Activated naive CD8-positive, alpha-beta T cell (primary cell): Measurements from ENCODE around the gene NPM3.

Experiments used
- H3K27ac Mint-ChIP-seq: one replicate; pipeline ENCODE4 v1.8.0; 2021; ENCODE audit warnings: mixed read lengths
- H3K27me3 Mint-ChIP-seq: one replicate; pipeline ENCODE4 v1.8.0; 2021; ENCODE audit warnings: mixed read lengths
- H3K36me3 Mint-ChIP-seq: one replicate; pipeline ENCODE4 v1.8.0; 2021; ENCODE audit warnings: mixed read lengths
- H3K4me1 Mint-ChIP-seq: one replicate; pipeline ENCODE4 v1.8.0; 2021; ENCODE audit warnings: low read depth, mixed read lengths
- H3K4me3 Mint-ChIP-seq: one replicate; pipeline ENCODE4 v1.8.0; 2021; ENCODE audit warnings: mild to moderate bottlenecking, mixed read lengths
- H3K9me3 Mint-ChIP-seq: one replicate; pipeline ENCODE4 v1.8.0; 2021; ENCODE audit warnings: low read depth, mixed read lengths

The NPM3 gene

GRCh38 chr10:101782811-101783735, at the start of gene NPM3:
Gene NPM3, minus strand, starts transcription at chr10:101783446. Its CDS starts 56 bp downstream, at chr10:101783390.
- peaks cover 7% of the 10 kb centered on the region for H3K27me3 Mint-ChIP-seq
- H3K9me3 Mint-ChIP-seq, result no peaks in the 10 kb centered on the region
- peak within 1 kb of the TSS; percentile 99 for H3K27ac Mint-ChIP-seq
- H3K4me1 Mint-ChIP-seq, result peaks cover 53% of the 10 kb centered on the region
- peak within 1 kb of the TSS; percentile 100 for H3K4me3 Mint-ChIP-seq
- H3K36me3 Mint-ChIP-seq, result peaks cover 14% of the 10 kb centered on the region

GRCh38 chr10:101832325-101832771, 49.1 kb upstream of the NPM3 start:
- peak overlapping the region; percentile 72 for H3K27ac Mint-ChIP-seq
- no peak overlapping the region for H3K4me3 Mint-ChIP-seq
- H3K9me3 Mint-ChIP-seq, result no peaks in the 10 kb centered on the region
- peaks cover 55% of the 10 kb centered on the region for H3K4me1 Mint-ChIP-seq
- H3K36me3 Mint-ChIP-seq, result no peaks in the 10 kb centered on the region
- no peaks in the 10 kb centered on the region for H3K27me3 Mint-ChIP-seq

- Mint-ChIP-seq H3K4me3 (peak overlapping the region; percentile 84), H3K36me3 (no peaks in the 10 kb centered on the region), H3K27me3 (no peaks in the 10 kb centered on the region), H3K4me1 (peaks cover 55% of the 10 kb centered on the region), H3K9me3 (no peaks in the 10 kb centered on the region), H3K27ac (peak overlapping the region; percentile 97)
Observed at GRCh38 chr10:101831169-101831811, 48.0 kb upstream of the NPM3 start.

GRCh38 chr10:101830322-101831168, 47.3 kb upstream of the NPM3 start:
- Mint-ChIP-seq H3K27me3 (no peaks in the 10 kb centered on the region), H3K36me3 (no peaks in the 10 kb centered on the region)

GRCh38 chr10:101829561-101830315, 46.5 kb upstream of the NPM3 start:
- peaks cover 45% of the 10 kb centered on the region for H3K4me1 Mint-ChIP-seq

More at GRCh38 chr10:101830322-101831168, 47.3 kb upstream of the NPM3 start:
- H3K9me3 Mint-ChIP-seq, result no peaks in the 10 kb centered on the region
- H3K4me1 Mint-ChIP-seq, result peaks cover 50% of the 10 kb centered on the region
- peak overlapping the region; percentile 84 for H3K4me3 Mint-ChIP-seq
- H3K27ac Mint-ChIP-seq, result peak overlapping the region; percentile 97

GRCh38 chr10:101828766-101829551, 45.7 kb upstream of the NPM3 start:
- H3K9me3 Mint-ChIP-seq, result no peaks in the 10 kb centered on the region
- no peaks in the 10 kb centered on the region for H3K36me3 Mint-ChIP-seq
- no peaks in the 10 kb centered on the region for H3K27me3 Mint-ChIP-seq
- H3K27ac Mint-ChIP-seq, result no peak overlapping the region
- peaks cover 37% of the 10 kb centered on the region for H3K4me1 Mint-ChIP-seq
- H3K4me3 Mint-ChIP-seq, result no peak overlapping the region

More at GRCh38 chr10:101829561-101830315, 46.5 kb upstream of the NPM3 start:
- Mint-ChIP-seq H3K27ac (peak overlapping the region; percentile 97), H3K9me3 (no peaks in the 10 kb centered on the region), H3K36me3 (no peaks in the 10 kb centered on the region), H3K4me3 (peak overlapping the region; percentile 84), H3K27me3 (no peaks in the 10 kb centered on the region)

GRCh38 chr10:101827919-101828600, 44.8 kb upstream of the NPM3 start:
- H3K4me1 Mint-ChIP-seq, result peaks cover 29% of the 10 kb centered on the region
- no peak overlapping the region for H3K4me3 Mint-ChIP-seq
- no peaks in the 10 kb centered on the region for H3K27me3 Mint-ChIP-seq
- H3K9me3 Mint-ChIP-seq, result no peaks in the 10 kb centered on the region
- no peaks in the 10 kb centered on the region for H3K36me3 Mint-ChIP-seq
- H3K27ac Mint-ChIP-seq, result no peak overlapping the region

GRCh38 chr10:101826852-101827434, 43.7 kb upstream of the NPM3 start:
- H3K4me3 Mint-ChIP-seq, result no peak overlapping the region
- H3K27me3 Mint-ChIP-seq, result no peaks in the 10 kb centered on the region
- peaks cover 23% of the 10 kb centered on the region for H3K4me1 Mint-ChIP-seq
- no peak overlapping the region for H3K27ac Mint-ChIP-seq
- H3K9me3 Mint-ChIP-seq, result no peaks in the 10 kb centered on the region
- no peaks in the 10 kb centered on the region for H3K36me3 Mint-ChIP-seq

- H3K4me3 Mint-ChIP-seq, result no peak overlapping the region
- peaks cover 2% of the 10 kb centered on the region for H3K36me3 Mint-ChIP-seq
- no peak overlapping the region for H3K27ac Mint-ChIP-seq
- H3K4me1 Mint-ChIP-seq, result peaks cover 12% of the 10 kb centered on the region
- H3K9me3 Mint-ChIP-seq, result no peaks in the 10 kb centered on the region
- H3K27me3 Mint-ChIP-seq, result no peaks in the 10 kb centered on the region
Observed at GRCh38 chr10:101824736-101825135, 41.5 kb upstream of the NPM3 start.

- H3K27me3 Mint-ChIP-seq, result no peaks in the 10 kb centered on the region
Observed at GRCh38 chr10:101818872-101819633, 35.8 kb upstream of the NPM3 start.

GRCh38 chr10:101818119-101818871, 35.0 kb upstream of the NPM3 start, which contains the start of gene OGA:
Gene OGA, minus strand, starts transcription at chr10:101818444. Its CDS starts 422 bp downstream, at chr10:101818022.
- Mint-ChIP-seq H3K27me3 (no peaks in the 10 kb centered on the region), H3K4me3 (peak within 1 kb of the TSS; percentile 97), H3K27ac (peak within 1 kb of the TSS; percentile 98), H3K4me1 (peaks cover 55% of the 10 kb centered on the region), H3K36me3 (peaks cover 2% of the 10 kb centered on the region), H3K9me3 (no peaks in the 10 kb centered on the region)

More at GRCh38 chr10:101818872-101819633, 35.8 kb upstream of the NPM3 start:
- Mint-ChIP-seq H3K9me3 (no peaks in the 10 kb centered on the region), H3K36me3 (peaks cover 2% of the 10 kb centered on the region), H3K27ac (peak overlapping the region; percentile 98), H3K4me1 (peaks cover 47% of the 10 kb centered on the region), H3K4me3 (peak overlapping the region; percentile 97)
